Adrenal gland (tissue), 12 donors: Measurements from ENCODE around the gene PLA2G12B. TPM values are rescaled to one million over a fixed set of nuclear protein-coding genes. Genes with fewer than 3 reads are reported as not detected.

Experiments
- DNase-seq, 7 donors: peaks; one replicate each; pipeline ENCODE4 v3.0.0-alpha.2; 2019 to 2020
- H3K27ac ChIP-seq, 5 donors: fragments of 200-600 bp; sonication (generic) in 4 of 5; 1 replicate in 3 of 5; 2 replicates in 2 of 5; pipeline versions ENCODE4 v1.5.1 to v1.8.0; 2016 to 2020; ENCODE audit warnings: mild to moderate bottlenecking in 1 of 5
- H3K27me3 ChIP-seq: fragments of 200-600 bp; 2 replicates; pipeline ENCODE4 v1.8.0; 2021
- H3K36me3 ChIP-seq, 2 donors: fragments of 200-600 bp; replicated peaks in 1 of 2; 1 replicate in 1 of 2; 2 replicates in 1 of 2; pipeline versions ENCODE4 v1.5.1 to v1.8.0; 2018 to 2022
- H3K4me1 ChIP-seq, 2 donors: fragments of 200-600 bp; replicated peaks in 1 of 2; 1 replicate in 1 of 2; 2 replicates in 1 of 2; pipeline versions ENCODE4 v1.5.1 to v1.8.0; 2018 to 2021
- H3K4me3 ChIP-seq, 4 donors: fragments of 200-600 bp; sonication (generic) in 3 of 4; one replicate each; pipeline ENCODE4 v1.5.1; 2016 to 2018
- H3K9me3 ChIP-seq, 3 donors: fragments of 200-600 bp; sonication (generic) in 1 of 3; replicated peaks in 1 of 3; 1 replicate in 2 of 3; 2 replicates in 1 of 3; pipeline versions ENCODE4 v1.5.1 to v1.8.0; 2016 to 2021
- POLR2A ChIP-seq, 2 donors: fragments of 450-650 bp; IDR thresholded peaks; one replicate each; pipeline ENCODE4 v1.6.1; 2017; ENCODE audit warnings: antibody characterized with exemption in 2 of 2, mild to moderate bottlenecking in 2 of 2, moderate library complexity in 1 of 2
- WGBS, 4 donors: extraction: QIAGEN DNeasy Blood & Tissue Kit in 2 of 4; methylation state at CpG; one replicate each; pipeline versions ENCODE4 v1.1.5 to v1.1.7; 2013 to 2017; 5-methylcytosine and 5-hydroxymethylcytosine counted together
- intact Hi-C, 2 donors: fragments of 100-400 bp; cut with DNase I; formaldehyde crosslinking; loops; one replicate each; pipeline versions ENCODE4 v1.14.1 to v1.15.0; 2022 to 2023
- polyA plus RNA-seq, 3 donors: library from polyadenylated mRNA; stranded (reverse); fragments of 200-250 nt in 2 of 3; fragments of 350-450 nt in 1 of 3; fragmentation: Illumina TruSeq in 1 of 3; extraction: RNeasy Lipid Tissue Mini Kit (QIAGEN cat#74804) in 1 of 3; gene quantifications; one replicate each; pipeline ENCODE4 v1.2.3, GENCODE V29; 2013 to 2014
- total RNA-seq, 9 donors: library from RNA; depleted of rRNA in 4 of 9; stranded (reverse); fragments of >200 nt in 4 of 9; fragments of 120-200 nt in 1 of 9; fragmentation: NEBNext Ultra II Directional in 1 of 9; extraction: Animal tissue kit (Norgen Biotek cat#: 25700) in 1 of 9; gene quantifications; one replicate each; pipeline versions ENCODE4 v1.1.0 to v1.2.4, GENCODE V29; 2013 to 2023
- TF ChIP-seq, protein P1 (sequence below), 6 experiments: fragments of 450-650 bp in 4 of 6; fragments of 200-600 bp in 2 of 6; sonication (generic) in 1 of 6; IDR thresholded peaks; 1 replicate in 5 of 6; 2 replicates in 1 of 6; pipeline versions ENCODE4 v1.5.1 to v1.8.0; 2016 to 2021; ENCODE audit warnings: antibody characterized with exemption in 6 of 6, mild to moderate bottlenecking in 2 of 6, moderate library complexity in 1 of 6
- donor health status: healthy with polysubstance abuse.
- donor health status: Bipolar disorder and iron deficiency.
- donor health status: DM: yes; HTN: yes; CAD: no.
- donor health status: DM: no; HTN: no; CAD: no.
- donor health status: DM: no; HTN: no; CAD: no.
- donor health status: DM: yes; HTN: yes; CAD: no.

Gene PLA2G12B
- total and polyA plus RNA-seq, 12 donors, result not detected

DNA sequence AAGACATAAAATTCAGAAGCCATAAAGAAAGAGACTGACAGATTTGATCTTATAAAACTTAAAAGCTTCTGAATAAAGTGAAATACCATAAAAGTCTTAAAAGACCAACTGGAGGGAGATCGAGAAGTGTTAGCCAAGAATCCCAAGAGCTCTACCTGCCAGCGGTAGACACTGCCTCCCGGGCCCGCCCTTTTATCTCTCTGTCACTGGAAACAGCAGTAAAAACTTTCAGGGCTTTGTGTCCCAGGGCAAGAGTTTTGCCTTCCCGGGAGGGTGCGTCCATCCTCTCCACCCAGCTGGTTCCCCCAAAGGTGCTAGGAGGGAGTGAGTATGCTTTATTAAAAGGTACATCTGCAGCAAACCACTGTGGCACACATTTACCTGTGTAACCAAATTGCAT is 5.8 kb downstream of the PLA2G12B start:
- no peaks in the 10 kb centered on the region for H3K9me3 ChIP-seq
- no peak overlapping the region for H3K4me3 ChIP-seq
- no peak for TF ChIP-seq POLR2A (IDR thresholded peaks at IDR 0.05)
- TF ChIP-seq, protein P1, sequence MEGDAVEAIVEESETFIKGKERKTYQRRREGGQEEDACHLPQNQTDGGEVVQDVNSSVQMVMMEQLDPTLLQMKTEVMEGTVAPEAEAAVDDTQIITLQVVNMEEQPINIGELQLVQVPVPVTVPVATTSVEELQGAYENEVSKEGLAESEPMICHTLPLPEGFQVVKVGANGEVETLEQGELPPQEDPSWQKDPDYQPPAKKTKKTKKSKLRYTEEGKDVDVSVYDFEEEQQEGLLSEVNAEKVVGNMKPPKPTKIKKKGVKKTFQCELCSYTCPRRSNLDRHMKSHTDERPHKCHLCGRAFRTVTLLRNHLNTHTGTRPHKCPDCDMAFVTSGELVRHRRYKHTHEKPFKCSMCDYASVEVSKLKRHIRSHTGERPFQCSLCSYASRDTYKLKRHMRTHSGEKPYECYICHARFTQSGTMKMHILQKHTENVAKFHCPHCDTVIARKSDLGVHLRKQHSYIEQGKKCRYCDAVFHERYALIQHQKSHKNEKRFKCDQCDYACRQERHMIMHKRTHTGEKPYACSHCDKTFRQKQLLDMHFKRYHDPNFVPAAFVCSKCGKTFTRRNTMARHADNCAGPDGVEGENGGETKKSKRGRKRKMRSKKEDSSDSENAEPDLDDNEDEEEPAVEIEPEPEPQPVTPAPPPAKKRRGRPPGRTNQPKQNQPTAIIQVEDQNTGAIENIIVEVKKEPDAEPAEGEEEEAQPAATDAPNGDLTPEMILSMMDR (IDR thresholded peaks at IDR 0.05), result no peak
- DNase-seq, result no peak
- H3K4me1 ChIP-seq, result no peaks in the 10 kb centered on the region
- no peak overlapping the region for H3K27ac ChIP-seq
- H3K36me3 ChIP-seq, result no peaks in the 10 kb centered on the region
- intact Hi-C loops, result no loop called here
- WGBS, 4 donors, result 68 to 85% (median 73%) methylated on average over 6 of the region's 6 CpGs
- no peaks in the 10 kb centered on the region for H3K27me3 ChIP-seq

- no peak for DNase-seq
- 73 to 100% (median 95%) methylated on average over 1 of the region's 1 CpG for WGBS, 4 donors
- intact Hi-C loops, result no loop called here
- TF ChIP-seq, protein P1 (IDR thresholded peaks at IDR 0.05), result no peak
- TF ChIP-seq POLR2A (IDR thresholded peaks at IDR 0.05), result no peak
- no peaks in the 10 kb centered on the region for H3K36me3 ChIP-seq
- H3K9me3 ChIP-seq, result no peaks in the 10 kb centered on the region
- H3K4me3 ChIP-seq, result no peak overlapping the region
- no peaks in the 10 kb centered on the region for H3K4me1 ChIP-seq
- H3K27ac ChIP-seq, result no peak overlapping the region
- H3K27me3 ChIP-seq, result no peaks in the 10 kb centered on the region
Measured at GRCh38 chr10:72946963-72947362, 7.6 kb downstream of the PLA2G12B start.

DNA sequence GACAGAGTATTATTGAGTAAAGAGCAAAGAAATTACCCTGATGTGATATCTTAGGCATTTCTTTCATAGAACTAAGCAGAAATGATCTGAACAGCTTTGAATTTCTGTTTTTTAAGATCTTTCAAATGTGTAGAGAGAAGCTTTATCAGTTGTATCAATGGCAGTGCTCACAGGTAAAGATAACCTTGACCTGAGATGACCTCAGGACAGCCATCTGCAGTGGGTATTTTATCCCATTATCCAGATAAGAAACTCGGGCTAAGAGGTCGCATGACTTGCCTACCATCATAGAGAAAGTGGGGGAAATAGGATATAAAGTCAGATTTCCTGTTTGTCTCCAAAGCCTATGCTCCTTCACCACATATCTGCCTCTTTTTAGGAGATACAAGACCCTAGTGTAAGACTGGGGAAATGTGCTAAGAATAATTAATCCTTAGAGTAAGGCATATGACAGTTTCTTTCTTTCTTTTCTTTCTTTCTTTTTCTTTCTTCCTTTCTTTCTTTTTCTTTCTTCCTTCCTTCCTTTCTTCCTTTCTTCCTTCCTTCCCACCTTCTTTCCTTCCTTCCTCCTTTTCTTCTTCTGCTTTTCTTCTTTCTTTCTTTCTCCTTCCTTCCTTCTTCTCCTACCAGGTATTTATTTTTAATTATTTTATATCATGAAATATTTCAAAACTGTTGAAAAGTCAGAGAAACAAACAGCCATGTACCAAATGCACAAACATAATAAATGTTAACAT is 10.9 kb downstream of the PLA2G12B start:
- no peak overlapping the region for H3K27ac ChIP-seq
- intact Hi-C loops, result no loop called here
- TF ChIP-seq POLR2A (IDR thresholded peaks at IDR 0.05), result no peak
- TF ChIP-seq, protein P1 (IDR thresholded peaks at IDR 0.05), result no peak
- no peaks in the 10 kb centered on the region for H3K4me1 ChIP-seq
- no peaks in the 10 kb centered on the region for H3K36me3 ChIP-seq
- DNase-seq, result no peak
- H3K27me3 ChIP-seq, result no peaks in the 10 kb centered on the region
- H3K9me3 ChIP-seq, result no peaks in the 10 kb centered on the region
- 57 to 66% (median 61%) methylated on average over 2 of the region's 2 CpGs for WGBS, 4 donors
- H3K4me3 ChIP-seq, result no peak overlapping the region

DNA sequence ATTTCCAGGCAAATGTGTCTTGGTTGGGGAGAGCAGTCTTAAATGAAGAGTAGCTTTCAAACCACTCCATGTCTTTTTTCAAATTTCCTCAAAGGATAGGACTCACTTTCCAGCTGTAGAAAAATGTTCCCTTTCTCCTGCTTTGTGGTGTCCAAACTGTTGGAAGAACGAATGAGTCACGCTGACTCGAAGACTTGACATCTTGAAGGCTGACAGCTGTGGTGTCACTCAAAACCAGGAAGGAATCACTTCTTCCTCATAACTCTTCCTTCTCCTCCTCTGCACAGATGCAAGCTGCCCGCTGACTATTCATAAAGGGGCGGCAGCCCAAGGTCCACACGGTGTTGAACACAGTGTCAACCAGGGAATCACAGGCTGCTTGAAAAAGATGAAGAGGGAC is 19.2 kb downstream of the PLA2G12B start:
- no peaks in the 10 kb centered on the region for H3K9me3 ChIP-seq
- DNase-seq, result no peak
- intact Hi-C loops, result no loop called here
- TF ChIP-seq, protein P1 (IDR thresholded peaks at IDR 0.05), result no peak
- H3K4me1 ChIP-seq, result no peaks in the 10 kb centered on the region
- H3K27ac ChIP-seq, result no peak overlapping the region
- WGBS, 4 donors, result 84 to 88% (median 86%) methylated on average over 6 of the region's 6 CpGs
- no peaks in the 10 kb centered on the region for H3K27me3 ChIP-seq
- H3K4me3 ChIP-seq, result no peak overlapping the region
- H3K36me3 ChIP-seq, result no peaks in the 10 kb centered on the region
